GM12878 (cell line): ENCODE results near the gene STX16.

ENCODE experiments used
- CHD2 ChIP-seq: IDR thresholded peaks from 2 replicates; pipeline ENCODE4 v1.6.1; 2011; ENCODE audit warnings: low read depth, low read length, improper control_type of control experiment, borderline replicate concordance
- CREB1 ChIP-seq: IDR thresholded peaks from 2 replicates; pipeline ENCODE4 v1.6.1; 2012; ENCODE audit warnings: low read depth, mild to moderate bottlenecking, inconsistent platforms
- GABPA ChIP-seq: IDR thresholded peaks from 2 replicates; pipeline ENCODE4 v1.6.1; 2014; ENCODE audit warnings: antibody characterized with exemption, low read depth, mild to moderate bottlenecking, inconsistent platforms
- HCFC1 ChIP-seq: fragments of 150-350 bp; IDR thresholded peaks from 2 replicates; pipeline ENCODE4 v1.6.1; 2014; ENCODE audit warnings: low read length
- KAT2A ChIP-seq: conservative IDR thresholded peaks from 2 replicates; pipeline ENCODE4 v1.6.1; 2011; ENCODE audit warnings: low read depth, low read length; ENCODE audit not compliant: control insufficient read depth
- MXI1 ChIP-seq: fragments of 150-350 bp; IDR thresholded peaks from 2 replicates; pipeline ENCODE4 v1.6.1; 2011; ENCODE audit warnings: low read depth, mild to moderate bottlenecking, inconsistent platforms, low read length, improper control_type of control experiment
- RCOR1 ChIP-seq: conservative IDR thresholded peaks from 2 replicates; pipeline ENCODE4 v1.6.1; 2012; ENCODE audit warnings: low read depth, low read length, improper control_type of control experiment
- RFX5 ChIP-seq: IDR thresholded peaks from 2 replicates; pipeline ENCODE4 v1.6.1; 2011; ENCODE audit warnings: low read depth, low read length, improper control_type of control experiment
- SIX5 ChIP-seq: IDR thresholded peaks from 2 replicates; pipeline ENCODE4 v1.6.1; 2011; ENCODE audit warnings: mild to moderate bottlenecking, low read depth, low read length, moderate library complexity; ENCODE audit not compliant: severe bottlenecking
- TAF1 ChIP-seq: IDR thresholded peaks from 2 replicates; pipeline ENCODE4 v1.6.1; 2011; ENCODE audit warnings: mild to moderate bottlenecking, low read depth, low read length, borderline replicate concordance
- USF1 ChIP-seq: IDR thresholded peaks from 2 replicates; pipeline ENCODE4 v1.6.1; 2011; ENCODE audit warnings: borderline replicate concordance, low read depth, mild to moderate bottlenecking, moderate library complexity, mixed read lengths, low read length; ENCODE audit not compliant: insufficient read depth; ENCODE audit errors: extremely low read length
- ZNF687 ChIP-seq: fragments of 450-650 bp; IDR thresholded peaks from 2 replicates; pipeline ENCODE4 v1.6.1; 2017; ENCODE audit warnings: mild to moderate bottlenecking, moderate library complexity
- TF ChIP-seq, protein P1 (sequence below), 3 experiments: IDR thresholded peaks in 2 of 3; conservative IDR thresholded peaks in 1 of 3; 2 replicates each; pipeline ENCODE4 v1.5.1; 2011; ENCODE audit warnings: low read depth in 3 of 3, low read length in 3 of 3, mild to moderate bottlenecking in 3 of 3, control low read depth in 2 of 3, moderate library complexity in 2 of 3, inconsistent platforms in 1 of 3, mixed read lengths in 1 of 3; ENCODE audit not compliant: control insufficient read depth in 2 of 3, insufficient read depth in 1 of 3; ENCODE audit errors: extremely low read depth in 1 of 3
- TF ChIP-seq, protein P2 (sequence below): IDR thresholded peaks from 2 replicates; pipeline ENCODE4 v1.6.1; 2012; ENCODE audit warnings: low read depth, low read length, improper control_type of control experiment

- no peak for TF ChIP-seq TAF1
- no peak for TF ChIP-seq MXI1
- TF ChIP-seq RCOR1: no peak
- no peak for TF ChIP-seq HCFC1
- no peak for TF ChIP-seq USF1
- TF ChIP-seq, protein P1, sequence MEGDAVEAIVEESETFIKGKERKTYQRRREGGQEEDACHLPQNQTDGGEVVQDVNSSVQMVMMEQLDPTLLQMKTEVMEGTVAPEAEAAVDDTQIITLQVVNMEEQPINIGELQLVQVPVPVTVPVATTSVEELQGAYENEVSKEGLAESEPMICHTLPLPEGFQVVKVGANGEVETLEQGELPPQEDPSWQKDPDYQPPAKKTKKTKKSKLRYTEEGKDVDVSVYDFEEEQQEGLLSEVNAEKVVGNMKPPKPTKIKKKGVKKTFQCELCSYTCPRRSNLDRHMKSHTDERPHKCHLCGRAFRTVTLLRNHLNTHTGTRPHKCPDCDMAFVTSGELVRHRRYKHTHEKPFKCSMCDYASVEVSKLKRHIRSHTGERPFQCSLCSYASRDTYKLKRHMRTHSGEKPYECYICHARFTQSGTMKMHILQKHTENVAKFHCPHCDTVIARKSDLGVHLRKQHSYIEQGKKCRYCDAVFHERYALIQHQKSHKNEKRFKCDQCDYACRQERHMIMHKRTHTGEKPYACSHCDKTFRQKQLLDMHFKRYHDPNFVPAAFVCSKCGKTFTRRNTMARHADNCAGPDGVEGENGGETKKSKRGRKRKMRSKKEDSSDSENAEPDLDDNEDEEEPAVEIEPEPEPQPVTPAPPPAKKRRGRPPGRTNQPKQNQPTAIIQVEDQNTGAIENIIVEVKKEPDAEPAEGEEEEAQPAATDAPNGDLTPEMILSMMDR (IDR thresholded peaks at IDR 0.05 in 2 of 3, conservative IDR thresholded peaks at IDR 0.05 in 1 of 3; ENCODE audit: control insufficient read depth in 2 of 3, extremely low read depth in 1 of 3, insufficient read depth in 1 of 3, low read depth in 3 of 3, low read length in 3 of 3): no peak
- TF ChIP-seq ZNF687: no peak
- no peak for TF ChIP-seq CREB1
- TF ChIP-seq GABPA: no peak
- no peak for TF ChIP-seq KAT2A
- no peak for TF ChIP-seq RFX5
- no peak for TF ChIP-seq CHD2
- TF ChIP-seq SIX5: no peak
- TF ChIP-seq, protein P2, sequence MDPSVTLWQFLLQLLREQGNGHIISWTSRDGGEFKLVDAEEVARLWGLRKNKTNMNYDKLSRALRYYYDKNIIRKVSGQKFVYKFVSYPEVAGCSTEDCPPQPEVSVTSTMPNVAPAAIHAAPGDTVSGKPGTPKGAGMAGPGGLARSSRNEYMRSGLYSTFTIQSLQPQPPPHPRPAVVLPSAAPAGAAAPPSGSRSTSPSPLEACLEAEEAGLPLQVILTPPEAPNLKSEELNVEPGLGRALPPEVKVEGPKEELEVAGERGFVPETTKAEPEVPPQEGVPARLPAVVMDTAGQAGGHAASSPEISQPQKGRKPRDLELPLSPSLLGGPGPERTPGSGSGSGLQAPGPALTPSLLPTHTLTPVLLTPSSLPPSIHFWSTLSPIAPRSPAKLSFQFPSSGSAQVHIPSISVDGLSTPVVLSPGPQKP: no peak
Measured at GRCh38 chr20:58628491-58629214, 22.4 kb upstream of the STX16 start.
